Measurements from ENCODE around the gene FAM227A. TPM values are rescaled to one million over a fixed set of nuclear protein-coding genes. Genes with fewer than 3 reads are reported as not detected.

Gene FAM227A
- total RNA-seq, 2 experiments from 2014 or later: 0.12 to 0.40 TPM

GRCh38 chr22:38569972-38570778, 86.0 kb downstream of the FAM227A start, which contains the start of gene DMC1:
TSS of gene DMC1 (minus strand) at chr22:38570183. CDS start at chr22:38568256, 1,927 bp downstream.
- peaks cover 23% of the 10 kb centered on the region for H3K4me1 Mint-ChIP-seq
- H3K9me3 Mint-ChIP-seq (ENCODE audit: low read depth): no peaks in the 10 kb centered on the region
- peak within 1 kb of the TSS; percentile 98 for H3K27ac Mint-ChIP-seq
- peak; percentile 89 for ATAC-seq
- H3K4me3 Mint-ChIP-seq: peak within 1 kb of the TSS; percentile 92
- DNase-seq: peak; percentile 99
- H3K27me3 Mint-ChIP-seq: no peaks in the 10 kb centered on the region
- peaks cover 7% of the 10 kb centered on the region for H3K36me3 Mint-ChIP-seq
- CTCF ChIA-PET: interaction anchor here (1.0 to 3.0 kb wide), 6 partner anchors 58 to 518 kb away, joined by 3 to 29 read pairs (median 8); no protein-coding TSS in a partner anchor

- no peaks in the 10 kb centered on the region for H3K9me3 Mint-ChIP-seq (ENCODE audit: low read depth)
- H3K36me3 Mint-ChIP-seq: peaks cover 7% of the 10 kb centered on the region
- ATAC-seq (peak; percentile 12), DNase-seq (no peak)
- H3K27ac Mint-ChIP-seq: peak overlapping the region; percentile 98
- CTCF ChIA-PET: interaction anchor here (1.1 kb wide), 1 partner anchor 616 kb away, joined by 3 read pairs; the partner anchor contains the start of genes C22orf23 and POLR2F
- peaks cover 23% of the 10 kb centered on the region for H3K4me1 Mint-ChIP-seq
- peak overlapping the region; percentile 92 for H3K4me3 Mint-ChIP-seq
- no peaks in the 10 kb centered on the region for H3K27me3 Mint-ChIP-seq
Measured at GRCh38 chr22:38569181-38569971, 86.8 kb downstream of the FAM227A start.

DNA sequence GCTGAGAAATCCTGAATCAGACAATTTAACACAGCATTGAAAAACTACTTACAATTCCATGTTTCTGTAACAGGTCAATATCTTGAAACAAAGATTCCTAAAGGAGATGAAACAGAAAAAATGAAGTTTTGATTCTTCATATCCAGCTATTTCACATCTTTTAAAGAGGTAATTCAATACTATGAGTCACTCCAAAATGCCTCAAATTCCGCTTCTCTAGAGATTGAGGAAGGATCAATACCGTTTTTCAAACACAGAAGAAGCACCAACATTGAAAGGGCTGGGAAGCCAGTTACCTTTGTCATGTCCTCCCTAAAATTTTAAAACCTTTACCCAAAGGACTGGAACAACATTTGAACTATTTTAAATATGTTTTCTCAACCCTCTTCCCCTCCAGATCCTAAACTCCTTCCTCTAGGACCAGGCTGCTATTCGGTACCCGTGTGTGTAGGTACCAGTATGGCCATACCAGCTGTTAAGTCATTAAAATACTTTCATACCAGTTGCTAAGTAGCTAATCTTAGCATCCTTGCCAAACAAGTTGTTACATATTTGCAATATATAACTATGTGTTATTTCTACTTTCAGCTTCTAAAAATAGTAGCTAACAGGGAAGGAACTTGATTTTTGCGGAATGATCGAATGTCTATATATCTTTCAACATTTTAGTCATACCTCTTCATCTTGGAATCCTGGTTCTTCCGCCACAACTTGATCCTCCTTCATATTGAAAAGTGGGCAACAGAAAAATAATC, 88.5 kb downstream of the FAM227A start:
- no peaks in the 10 kb centered on the region for H3K27me3 Mint-ChIP-seq
- CTCF ChIA-PET: interaction anchor here (0.7 to 1.4 kb wide), 2 partner anchors 14 to 36 kb away, joined by 3 to 4 read pairs; no protein-coding TSS in a partner anchor
- H3K9me3 Mint-ChIP-seq (ENCODE audit: low read depth): no peaks in the 10 kb centered on the region
- H3K36me3 Mint-ChIP-seq: peaks cover 7% of the 10 kb centered on the region
- no peak overlapping the region for H3K4me3 Mint-ChIP-seq
- peaks cover 23% of the 10 kb centered on the region for H3K4me1 Mint-ChIP-seq
- ATAC-seq (no peak), DNase-seq (no peak)
- no peak overlapping the region for H3K27ac Mint-ChIP-seq

GRCh38 chr22:38566726-38567504, 89.3 kb downstream of the FAM227A start:
- no peaks in the 10 kb centered on the region for H3K9me3 Mint-ChIP-seq (ENCODE audit: low read depth)
- H3K4me3 Mint-ChIP-seq: no peak overlapping the region
- no peak for DNase-seq
- H3K4me1 Mint-ChIP-seq: peaks cover 23% of the 10 kb centered on the region
- CTCF ChIA-PET: no interaction called here
- no peaks in the 10 kb centered on the region for H3K27me3 Mint-ChIP-seq
- no peak for ATAC-seq
- H3K36me3 Mint-ChIP-seq: peaks cover 9% of the 10 kb centered on the region
- no peak overlapping the region for H3K27ac Mint-ChIP-seq

DNA sequence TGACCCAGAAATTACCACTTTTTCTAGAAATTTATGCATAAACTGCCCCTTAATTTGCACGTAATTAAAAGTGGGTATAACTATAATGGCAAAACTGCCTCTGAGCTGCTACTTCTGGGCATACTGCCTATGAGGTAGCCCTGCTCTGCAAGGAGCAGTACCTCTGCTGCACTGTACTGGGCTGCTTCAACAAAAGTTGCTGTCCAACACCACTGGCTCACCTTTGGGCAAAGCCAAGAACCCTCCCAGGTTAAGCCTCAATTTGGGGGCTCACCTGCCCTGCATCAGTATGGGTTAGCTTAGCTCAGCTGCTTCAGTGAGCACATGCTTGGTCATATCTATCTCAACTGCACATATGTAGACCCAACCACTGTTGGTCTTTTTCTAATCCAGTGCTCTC, 90.8 kb downstream of the FAM227A start:
- ATAC-seq (no peak), DNase-seq (no peak)
- Mint-ChIP-seq H3K36me3 (peaks cover 15% of the 10 kb centered on the region), H3K4me3 (no peak overlapping the region), H3K4me1 (peaks cover 11% of the 10 kb centered on the region), H3K27me3 (no peaks in the 10 kb centered on the region), H3K27ac (no peak overlapping the region), H3K9me3 (ENCODE audit: low read depth) (no peaks in the 10 kb centered on the region)
- CTCF ChIA-PET: interaction anchor here (0.5 kb wide), 2 partner anchors 24 to 38 kb away, joined by 3 read pairs; no protein-coding TSS in a partner anchor

- peaks cover 20% of the 10 kb centered on the region for H3K36me3 Mint-ChIP-seq
- H3K27ac Mint-ChIP-seq: no peak overlapping the region
- no peak for ATAC-seq
- H3K27me3 Mint-ChIP-seq: no peaks in the 10 kb centered on the region
- peaks cover 8% of the 10 kb centered on the region for H3K4me1 Mint-ChIP-seq
- H3K9me3 Mint-ChIP-seq (ENCODE audit: low read depth): no peaks in the 10 kb centered on the region
- DNase-seq: no peak
- CTCF ChIA-PET: interaction anchor here (1.5 kb wide), 1 partner anchor 16 kb away, joined by 3 read pairs; no protein-coding TSS in a partner anchor
- no peak overlapping the region for H3K4me3 Mint-ChIP-seq
Measured at GRCh38 chr22:38564669-38565068, 91.5 kb downstream of the FAM227A start.

DNA sequence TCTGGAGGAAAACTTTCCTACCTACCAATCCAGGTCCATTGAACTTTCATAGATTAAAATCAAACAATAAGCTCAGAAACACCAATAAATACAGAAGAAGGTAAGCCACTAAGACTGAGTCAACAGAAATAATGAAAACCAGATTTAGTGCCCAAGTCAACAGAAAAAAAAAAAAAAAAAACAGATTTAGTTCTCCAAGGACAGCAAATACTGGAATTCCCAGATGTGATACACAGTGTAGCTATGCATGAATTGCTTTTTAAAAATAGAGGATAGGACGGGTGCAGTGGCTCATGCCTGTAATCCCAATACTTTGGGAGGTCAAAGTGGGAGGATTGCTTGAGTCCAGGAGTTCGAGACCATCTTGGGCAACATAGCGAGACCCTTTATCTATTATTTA, 101.9 kb downstream of the FAM227A start:
- CTCF ChIA-PET: interaction anchor here (0.7 to 0.9 kb wide), 2 partner anchors 14 to 358 kb away, joined by 3 to 4 read pairs; no protein-coding TSS in a partner anchor
- ATAC-seq: no peak
- H3K36me3 Mint-ChIP-seq: peaks cover 11% of the 10 kb centered on the region
- no peaks in the 10 kb centered on the region for H3K27me3 Mint-ChIP-seq
- H3K4me1 Mint-ChIP-seq: no peaks in the 10 kb centered on the region
- no peak overlapping the region for H3K4me3 Mint-ChIP-seq
- no peaks in the 10 kb centered on the region for H3K9me3 Mint-ChIP-seq (ENCODE audit: low read depth)
- H3K27ac Mint-ChIP-seq: no peak overlapping the region
- no peak for DNase-seq

DNA sequence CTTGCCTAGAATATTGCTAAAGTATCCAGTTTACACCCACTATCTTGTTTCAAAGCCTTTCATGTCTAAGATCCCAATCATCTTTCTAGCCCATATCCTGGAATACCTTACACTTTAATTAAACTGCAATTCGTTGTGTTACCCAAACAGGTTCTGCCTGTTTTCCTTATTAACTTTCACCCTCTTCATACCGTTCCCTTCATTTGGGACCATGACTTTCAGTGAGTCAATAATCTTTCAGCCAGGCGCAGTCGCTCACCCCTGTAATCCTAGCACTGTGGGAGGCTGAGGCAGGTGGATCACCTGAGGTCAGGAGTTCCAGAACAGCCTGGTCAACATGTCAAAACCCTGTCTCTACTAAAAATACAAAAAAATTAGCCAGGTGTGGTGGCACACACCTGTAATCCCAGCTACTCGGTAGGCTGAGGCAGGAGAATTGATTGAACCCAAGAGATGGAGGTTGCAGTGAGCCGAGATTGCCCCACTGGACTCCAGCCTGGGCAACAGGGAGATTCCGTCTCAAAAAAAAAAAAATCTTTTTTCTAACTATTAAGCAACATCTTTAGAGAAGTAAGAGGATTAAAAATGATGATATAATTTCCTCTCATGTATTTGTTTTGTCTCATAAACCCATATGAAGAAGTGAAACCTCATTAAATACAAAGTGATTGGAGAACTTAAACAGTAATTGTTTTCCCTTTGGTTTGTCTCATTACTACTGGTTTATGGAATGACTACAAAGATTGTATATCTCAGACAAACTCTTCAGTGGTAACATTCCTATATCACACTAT, 106.9 kb downstream of the FAM227A start:
- Mint-ChIP-seq H3K27ac (no peak overlapping the region), H3K4me3 (no peak overlapping the region), H3K36me3 (peaks cover 23% of the 10 kb centered on the region), H3K27me3 (no peaks in the 10 kb centered on the region), H3K4me1 (no peaks in the 10 kb centered on the region), H3K9me3 (ENCODE audit: low read depth) (peaks cover 2% of the 10 kb centered on the region)
- ATAC-seq: no peak
- CTCF ChIA-PET: no interaction called here
- DNase-seq: no peak

GRCh38 chr22:38540701-38541100, 115.5 kb downstream of the FAM227A start:
- no peaks in the 10 kb centered on the region for H3K27me3 Mint-ChIP-seq

GRCh38 chr22:38531251-38531938, 124.8 kb downstream of the FAM227A start:
- CTCF ChIA-PET: interaction anchor here (0.8 to 1.2 kb wide), 3 partner anchors 32 to 41 kb away, joined by 3 to 4 read pairs (median 4); no protein-coding TSS in a partner anchor
- H3K9me3 Mint-ChIP-seq (ENCODE audit: low read depth): no peaks in the 10 kb centered on the region

More at GRCh38 chr22:38540701-38541100, 115.5 kb downstream of the FAM227A start:
- Mint-ChIP-seq H3K4me1 (no peaks in the 10 kb centered on the region), H3K27ac (no peak overlapping the region), H3K9me3 (ENCODE audit: low read depth) (peaks cover 10% of the 10 kb centered on the region), H3K4me3 (no peak overlapping the region), H3K36me3 (peaks cover 35% of the 10 kb centered on the region)
- DNase-seq (no peak), ATAC-seq (no peak)
- CTCF ChIA-PET: no interaction called here

More at GRCh38 chr22:38531251-38531938, 124.8 kb downstream of the FAM227A start:
- peaks cover 18% of the 10 kb centered on the region for H3K36me3 Mint-ChIP-seq
- H3K4me1 Mint-ChIP-seq: peaks cover 7% of the 10 kb centered on the region
- H3K27ac Mint-ChIP-seq: peak overlapping the region; percentile 89
- H3K27me3 Mint-ChIP-seq: no peaks in the 10 kb centered on the region
- H3K4me3 Mint-ChIP-seq: peak overlapping the region; percentile 25
- ATAC-seq (peak; percentile 53), DNase-seq (no peak)
